GM21515 (cell line): ENCODE measurements around the gene KRT23.

Source experiments
- ATAC-seq: cut with Tn5 transposase; IDR thresholded peaks from one replicate; pipeline ENCODE4 v1.9.1; 2021; ENCODE audit not compliant: unreplicated experiment

Gene KRT23

GRCh38 chr17:40912486-40913210, 24.8 kb downstream of the KRT23 start:
- ATAC-seq: no peak

GRCh38 chr17:40910441-40910841, 27.0 kb downstream of the KRT23 start:
- no peak for ATAC-seq

GRCh38 chr17:40909755-40910154, 27.7 kb downstream of the KRT23 start:
- ATAC-seq: no peak

- ATAC-seq: no peak
Observed at GRCh38 chr17:40909351-40909750, 28.1 kb downstream of the KRT23 start.

GRCh38 chr17:40906613-40907012, 30.8 kb downstream of the KRT23 start:
- ATAC-seq: no peak

GRCh38 chr17:40905370-40905769, 32.1 kb downstream of the KRT23 start:
- ATAC-seq: no peak

GRCh38 chr17:40903129-40903847, 34.2 kb downstream of the KRT23 start:
- no peak for ATAC-seq

- ATAC-seq: no peak
Observed at GRCh38 chr17:40902498-40902897, 34.9 kb downstream of the KRT23 start.

GRCh38 chr17:40901981-40902474, 35.4 kb downstream of the KRT23 start:
- no peak for ATAC-seq

- no peak for ATAC-seq
Observed at GRCh38 chr17:40900809-40901356, 36.6 kb downstream of the KRT23 start.

- no peak for ATAC-seq
Observed at GRCh38 chr17:40896916-40897455, 40.5 kb downstream of the KRT23 start.

GRCh38 chr17:40895106-40895730, 42.2 kb downstream of the KRT23 start:
- no peak for ATAC-seq

- no peak for ATAC-seq
Observed at GRCh38 chr17:40888196-40888720, 49.2 kb downstream of the KRT23 start.

- ATAC-seq: no peak
Observed at GRCh38 chr17:40886090-40886489, 51.4 kb downstream of the KRT23 start.

- ATAC-seq: no peak
Observed at GRCh38 chr17:40884708-40885512, 52.5 kb downstream of the KRT23 start, which contains the start of gene KRT20. Gene KRT20 (minus strand): TSS chr17:40885242. CDS start chr17:40885185, 57 bp downstream.

GRCh38 chr17:40883626-40884334, 53.7 kb downstream of the KRT23 start:
- no peak for ATAC-seq

GRCh38 chr17:40883031-40883430, 54.4 kb downstream of the KRT23 start:
- ATAC-seq: no peak

- ATAC-seq: no peak
Observed at GRCh38 chr17:40879026-40879425, 58.4 kb downstream of the KRT23 start.

- ATAC-seq: no peak
Observed at GRCh38 chr17:40878044-40878443, 59.4 kb downstream of the KRT23 start.
